Tibial artery (tissue), 4 donors: ENCODE data around the gene LRRC14B.

Experiments
- DNase-seq, 2 donors: peaks; one replicate each; pipeline ENCODE4 v3.0.0-alpha.2; 2019
- H3K27ac ChIP-seq, 2 donors: fragments of 200-600 bp; sonication (generic) in 1 of 2; 1 replicate in 1 of 2; 2 replicates in 1 of 2; pipeline ENCODE4 v1.5.1; 2018 to 2019; ENCODE audit warnings: mild to moderate bottlenecking in 1 of 2
- H3K27me3 ChIP-seq, 2 donors: fragments of 200-600 bp; sonication (generic) in 1 of 2; one replicate each; pipeline versions ENCODE4 v1.5.1 to v1.6.0; 2016 to 2019
- H3K36me3 ChIP-seq, 3 donors: fragments of 200-600 bp; sonication (generic) in 2 of 3; one replicate each; pipeline ENCODE4 v1.5.1; 2016 to 2019; ENCODE audit warnings: mild to moderate bottlenecking in 2 of 3
- H3K4me1 ChIP-seq, 4 donors: fragments of 200-600 bp; sonication (generic) in 2 of 4; 1 replicate in 3 of 4; 2 replicates in 1 of 4; pipeline ENCODE4 v1.5.1; 2016 to 2019
- H3K4me3 ChIP-seq, 2 donors: fragments of 200-600 bp; sonication (generic) in 1 of 2; 1 replicate in 1 of 2; 2 replicates in 1 of 2; pipeline ENCODE4 v1.5.1; 2018 to 2019; ENCODE audit warnings: mild to moderate bottlenecking in 2 of 2
- H3K9me3 ChIP-seq, 3 donors: fragments of 200-600 bp; sonication (generic) in 1 of 3; one replicate each; pipeline ENCODE4 v1.5.1; 2016 to 2019
- intact Hi-C: fragments of 100-400 bp; cut with DNase I; formaldehyde crosslinking; loops from one replicate; pipeline ENCODE4 v1.15.0; 2023; ENCODE audit warnings: low total_unique reads
- TF ChIP-seq, protein P1 (sequence below), 2 experiments: fragments of 200-600 bp in 1 of 2; fragments of 450-650 bp in 1 of 2; IDR thresholded peaks; one replicate each; pipeline ENCODE4 v1.5.1; 2017 to 2019; ENCODE audit warnings: antibody characterized with exemption in 2 of 2, mild to moderate bottlenecking in 1 of 2, moderate library complexity in 1 of 2

The LRRC14B gene

DNA sequence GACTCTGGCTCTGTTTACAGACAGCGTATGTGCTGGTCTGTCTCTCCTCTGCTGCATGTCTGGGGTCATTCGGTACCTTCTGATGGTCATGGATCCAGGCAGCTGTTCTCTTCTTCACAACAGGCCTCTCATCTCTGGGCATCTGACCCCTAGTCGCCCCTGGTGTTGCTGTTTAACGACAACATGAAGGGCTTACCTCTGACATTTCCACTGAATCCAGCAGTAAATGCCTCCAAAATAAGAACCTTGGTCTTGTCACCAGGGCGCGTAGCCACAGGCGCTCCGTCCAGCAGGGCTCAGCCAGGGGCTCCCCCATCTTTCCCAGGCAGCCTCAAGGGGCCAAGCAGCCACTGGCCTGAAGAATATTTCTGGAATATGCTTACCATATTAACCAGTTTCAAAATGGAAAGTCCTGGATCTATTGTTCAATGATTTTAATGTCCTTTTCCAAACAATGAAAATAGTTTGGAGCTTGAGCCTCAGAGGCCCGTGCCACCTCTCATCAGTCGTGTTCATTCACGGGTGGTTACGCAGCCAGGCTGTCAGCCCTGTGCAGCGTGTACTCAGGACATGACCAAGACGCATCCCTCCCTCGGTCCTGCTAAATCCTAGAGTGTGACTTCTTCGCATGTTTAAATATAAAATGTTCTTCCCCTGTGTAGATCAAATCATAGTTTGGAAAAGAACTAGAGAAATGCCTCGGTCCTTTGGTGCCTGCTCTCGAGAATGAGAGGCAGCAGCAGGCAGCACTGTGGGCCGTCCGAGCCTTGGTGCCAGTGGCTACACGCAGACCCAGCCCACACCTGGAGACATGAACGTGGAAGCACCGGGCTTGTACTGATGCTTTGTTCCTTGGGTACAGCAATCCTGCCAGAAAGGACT is 30.1 kb upstream of the LRRC14B start:
- no peak overlapping the region for H3K27ac ChIP-seq
- H3K4me1 ChIP-seq: no peaks in the 10 kb centered on the region
- peaks cover 0 to 7% (median 0%) of the 10 kb centered on the region in 3 donors for H3K36me3 ChIP-seq
- TF ChIP-seq, protein P1, sequence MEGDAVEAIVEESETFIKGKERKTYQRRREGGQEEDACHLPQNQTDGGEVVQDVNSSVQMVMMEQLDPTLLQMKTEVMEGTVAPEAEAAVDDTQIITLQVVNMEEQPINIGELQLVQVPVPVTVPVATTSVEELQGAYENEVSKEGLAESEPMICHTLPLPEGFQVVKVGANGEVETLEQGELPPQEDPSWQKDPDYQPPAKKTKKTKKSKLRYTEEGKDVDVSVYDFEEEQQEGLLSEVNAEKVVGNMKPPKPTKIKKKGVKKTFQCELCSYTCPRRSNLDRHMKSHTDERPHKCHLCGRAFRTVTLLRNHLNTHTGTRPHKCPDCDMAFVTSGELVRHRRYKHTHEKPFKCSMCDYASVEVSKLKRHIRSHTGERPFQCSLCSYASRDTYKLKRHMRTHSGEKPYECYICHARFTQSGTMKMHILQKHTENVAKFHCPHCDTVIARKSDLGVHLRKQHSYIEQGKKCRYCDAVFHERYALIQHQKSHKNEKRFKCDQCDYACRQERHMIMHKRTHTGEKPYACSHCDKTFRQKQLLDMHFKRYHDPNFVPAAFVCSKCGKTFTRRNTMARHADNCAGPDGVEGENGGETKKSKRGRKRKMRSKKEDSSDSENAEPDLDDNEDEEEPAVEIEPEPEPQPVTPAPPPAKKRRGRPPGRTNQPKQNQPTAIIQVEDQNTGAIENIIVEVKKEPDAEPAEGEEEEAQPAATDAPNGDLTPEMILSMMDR (IDR thresholded peaks at IDR 0.05): no peak
- peaks cover 0 to 43% of the 10 kb centered on the region in 2 donors for H3K27me3 ChIP-seq
- no peak overlapping the region for H3K4me3 ChIP-seq
- H3K9me3 ChIP-seq: no peaks in the 10 kb centered on the region
- DNase-seq: no peak
- intact Hi-C loops: no loop called here

DNA sequence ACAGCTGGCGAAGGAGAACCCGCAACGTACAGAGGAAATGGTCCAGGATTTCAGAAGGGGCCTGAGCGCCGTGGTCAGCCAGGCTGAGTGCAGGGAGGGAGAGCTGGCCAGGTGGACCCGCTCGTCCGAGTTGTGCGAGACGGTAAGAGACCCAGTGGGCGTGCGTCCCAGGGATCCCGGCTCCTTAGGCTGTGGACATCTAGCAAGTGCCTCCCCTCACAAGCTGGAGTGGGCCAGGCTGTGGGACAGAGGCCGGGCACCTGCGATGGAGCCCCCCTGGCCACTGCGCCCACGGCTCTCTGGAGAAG is 29.5 kb upstream of the LRRC14B start:
- Histone ChIP-seq H3K4me3 (no peak overlapping the region), H3K4me1 (no peaks in the 10 kb centered on the region), H3K36me3 (peaks cover 0 to under 1% (median 0%) of the 10 kb centered on the region in 3 donors), H3K9me3 (no peaks in the 10 kb centered on the region), H3K27ac (no peak overlapping the region), H3K27me3 (peaks cover 0 to 43% of the 10 kb centered on the region in 2 donors)
- TF ChIP-seq, protein P1 (IDR thresholded peaks at IDR 0.05): no peak
- intact Hi-C loops: no loop called here
- DNase-seq: no peak

DNA sequence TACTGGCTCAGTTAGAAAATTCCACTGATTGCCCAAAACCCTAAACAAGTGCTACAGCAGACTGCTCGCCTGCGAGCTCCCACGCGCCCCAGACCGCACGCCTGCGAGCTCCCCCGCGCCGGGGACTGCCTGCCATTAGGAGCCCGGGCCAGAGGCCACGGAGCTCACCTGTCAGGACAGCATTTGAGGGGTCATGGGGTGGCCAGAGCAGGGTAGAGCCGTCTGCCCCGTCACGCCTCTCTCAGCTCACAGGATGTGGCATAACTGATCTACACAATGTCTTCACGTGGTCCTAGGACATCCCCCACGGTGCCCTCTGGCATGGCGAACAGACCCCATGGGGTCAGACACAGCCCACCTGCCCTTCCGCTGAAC is 29.1 kb upstream of the LRRC14B start:
- intact Hi-C loops: no loop called here
- DNase-seq: peak in 1 of 2 donors; percentile 61
- H3K4me3 ChIP-seq: no peak overlapping the region
- TF ChIP-seq, protein P1 (IDR thresholded peaks at IDR 0.05): no peak
- H3K36me3 ChIP-seq: no peaks in the 10 kb centered on the region
- peaks cover 0 to 43% of the 10 kb centered on the region in 2 donors for H3K27me3 ChIP-seq
- H3K27ac ChIP-seq: no peak overlapping the region
- H3K9me3 ChIP-seq: no peaks in the 10 kb centered on the region
- H3K4me1 ChIP-seq: no peaks in the 10 kb centered on the region

DNA sequence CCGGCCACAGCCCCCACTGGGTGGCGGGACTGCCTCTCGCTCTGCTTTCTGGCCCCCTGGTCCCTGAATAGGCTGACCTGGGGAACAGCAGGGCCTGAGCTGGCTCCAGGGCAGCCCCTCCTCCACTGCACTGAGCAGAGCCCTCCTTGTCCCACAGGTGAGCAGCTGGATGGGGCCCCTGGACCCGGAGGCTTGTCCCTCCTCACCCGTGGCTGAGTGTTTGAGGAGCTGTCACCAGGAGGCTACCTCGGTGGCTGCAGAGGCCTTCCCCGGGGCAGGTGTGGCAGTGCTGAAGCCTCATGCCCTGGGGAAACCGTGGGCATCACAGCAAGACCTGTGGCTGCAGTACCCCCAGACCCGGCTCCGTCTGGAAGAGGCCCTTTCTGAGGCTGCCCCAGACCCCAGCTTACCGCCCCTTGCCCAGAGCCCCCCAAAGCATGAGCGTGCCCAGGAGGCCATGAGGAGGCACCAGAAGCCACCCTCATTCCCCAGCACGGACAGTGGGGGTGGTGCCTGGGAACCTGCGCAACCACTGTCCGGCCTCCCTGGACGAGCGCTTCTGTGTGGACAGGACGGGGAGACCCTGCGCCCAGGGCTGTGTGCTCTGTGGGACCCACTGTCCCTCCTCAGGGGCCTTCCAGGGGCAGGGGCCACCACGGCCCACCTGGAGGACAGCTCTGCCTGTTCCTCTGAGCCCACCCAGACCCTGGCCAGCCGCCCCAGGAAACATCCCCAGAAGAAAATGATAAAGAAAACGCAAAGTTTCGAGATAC is 28.5 kb upstream of the LRRC14B start:
- TF ChIP-seq, protein P1 (IDR thresholded peaks at IDR 0.05): no peak
- intact Hi-C loops: no loop called here
- Histone ChIP-seq H3K27me3 (peaks cover 0 to 41% of the 10 kb centered on the region in 2 donors), H3K9me3 (no peaks in the 10 kb centered on the region), H3K36me3 (no peaks in the 10 kb centered on the region), H3K4me3 (no peak overlapping the region), H3K27ac (no peak overlapping the region), H3K4me1 (no peaks in the 10 kb centered on the region)
- peak in 1 of 2 donors; percentile 59 for DNase-seq

DNA sequence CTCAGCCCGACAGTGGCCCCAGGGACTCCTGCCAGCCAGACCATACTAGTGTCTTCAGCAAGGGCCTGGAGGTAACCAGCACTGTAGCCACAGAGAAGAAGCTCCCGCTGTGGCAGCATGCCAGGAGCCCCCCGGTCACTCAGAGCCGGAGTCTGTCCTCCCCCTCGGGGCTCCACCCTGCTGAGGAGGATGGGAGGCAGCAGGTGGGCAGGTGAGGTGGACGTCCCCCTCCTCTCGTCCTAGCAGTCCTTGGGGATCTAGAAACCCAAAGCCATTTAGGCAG is 28.0 kb upstream of the LRRC14B start:
- peak in 1 of 2 donors; percentile 47 for DNase-seq
- Histone ChIP-seq H3K4me3 (no peak overlapping the region), H3K36me3 (no peaks in the 10 kb centered on the region), H3K9me3 (no peaks in the 10 kb centered on the region), H3K27ac (no peak overlapping the region), H3K4me1 (no peaks in the 10 kb centered on the region), H3K27me3 (peaks cover 0 to 37% of the 10 kb centered on the region in 2 donors)
- TF ChIP-seq, protein P1 (IDR thresholded peaks at IDR 0.05): no peak
- intact Hi-C loops: no loop called here
